Measurements from ENCODE around the gene CAVIN2.

Gene CAVIN2

DNA sequence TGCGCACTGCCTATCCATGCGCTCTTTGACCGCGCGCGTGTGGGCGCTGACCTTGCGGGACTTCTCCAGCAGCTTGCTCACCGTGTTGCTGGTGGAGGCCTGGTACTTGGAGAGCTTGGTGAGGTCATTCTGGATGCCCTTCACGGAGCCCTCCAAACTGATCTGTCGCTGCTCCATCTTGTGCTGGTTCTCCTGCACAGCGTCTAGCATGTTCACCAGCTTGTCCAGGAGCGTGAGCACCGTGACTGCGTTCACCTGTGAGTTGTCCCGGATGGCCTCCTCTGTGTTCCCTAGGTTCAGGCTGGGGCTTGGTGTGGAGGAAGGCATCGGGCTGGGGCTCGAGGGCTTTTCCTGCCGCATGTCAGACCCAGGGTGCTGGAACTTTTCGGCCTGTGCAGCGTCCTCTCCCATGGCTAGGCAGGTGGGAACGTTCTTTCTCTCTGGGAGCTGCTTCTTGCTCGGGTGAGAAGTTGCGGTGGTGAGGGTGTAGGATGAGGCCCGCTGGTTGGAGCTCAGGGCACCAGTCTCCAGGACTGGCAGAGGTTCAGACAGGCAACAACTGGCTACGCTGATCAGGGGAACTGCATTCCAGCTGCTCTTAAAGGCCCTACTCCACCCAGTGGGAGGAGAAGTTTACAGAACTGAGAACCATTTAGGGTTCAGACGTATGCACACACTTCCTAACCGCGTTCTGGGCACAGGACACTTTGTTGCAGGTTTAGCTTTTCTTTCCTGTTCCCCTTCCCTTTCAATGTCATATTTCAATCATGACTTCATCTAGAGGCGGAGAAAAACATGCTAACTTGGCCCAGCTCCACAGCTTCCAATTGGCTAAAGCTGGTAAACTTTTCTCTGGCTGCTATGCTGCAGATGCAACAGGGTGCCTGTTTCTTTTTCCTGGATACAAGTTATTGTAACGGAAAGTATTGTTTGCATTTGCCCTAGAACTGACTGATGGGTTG is at the start of gene CAVIN2:
TSS of gene CAVIN2 (minus strand) at position 574 of the 962 bp plus-strand sequence. CDS start at position 411, 163 bp downstream.
- peak within 1 kb of the TSS; percentile 82 for H3K4me3 ChIP-seq (ENCODE audit: low read depth, low read length)
- TF ChIP-seq, protein P1, sequence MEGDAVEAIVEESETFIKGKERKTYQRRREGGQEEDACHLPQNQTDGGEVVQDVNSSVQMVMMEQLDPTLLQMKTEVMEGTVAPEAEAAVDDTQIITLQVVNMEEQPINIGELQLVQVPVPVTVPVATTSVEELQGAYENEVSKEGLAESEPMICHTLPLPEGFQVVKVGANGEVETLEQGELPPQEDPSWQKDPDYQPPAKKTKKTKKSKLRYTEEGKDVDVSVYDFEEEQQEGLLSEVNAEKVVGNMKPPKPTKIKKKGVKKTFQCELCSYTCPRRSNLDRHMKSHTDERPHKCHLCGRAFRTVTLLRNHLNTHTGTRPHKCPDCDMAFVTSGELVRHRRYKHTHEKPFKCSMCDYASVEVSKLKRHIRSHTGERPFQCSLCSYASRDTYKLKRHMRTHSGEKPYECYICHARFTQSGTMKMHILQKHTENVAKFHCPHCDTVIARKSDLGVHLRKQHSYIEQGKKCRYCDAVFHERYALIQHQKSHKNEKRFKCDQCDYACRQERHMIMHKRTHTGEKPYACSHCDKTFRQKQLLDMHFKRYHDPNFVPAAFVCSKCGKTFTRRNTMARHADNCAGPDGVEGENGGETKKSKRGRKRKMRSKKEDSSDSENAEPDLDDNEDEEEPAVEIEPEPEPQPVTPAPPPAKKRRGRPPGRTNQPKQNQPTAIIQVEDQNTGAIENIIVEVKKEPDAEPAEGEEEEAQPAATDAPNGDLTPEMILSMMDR (IDR thresholded peaks at IDR 0.05; ENCODE audit: low read depth, low read length): no peak

DNA sequence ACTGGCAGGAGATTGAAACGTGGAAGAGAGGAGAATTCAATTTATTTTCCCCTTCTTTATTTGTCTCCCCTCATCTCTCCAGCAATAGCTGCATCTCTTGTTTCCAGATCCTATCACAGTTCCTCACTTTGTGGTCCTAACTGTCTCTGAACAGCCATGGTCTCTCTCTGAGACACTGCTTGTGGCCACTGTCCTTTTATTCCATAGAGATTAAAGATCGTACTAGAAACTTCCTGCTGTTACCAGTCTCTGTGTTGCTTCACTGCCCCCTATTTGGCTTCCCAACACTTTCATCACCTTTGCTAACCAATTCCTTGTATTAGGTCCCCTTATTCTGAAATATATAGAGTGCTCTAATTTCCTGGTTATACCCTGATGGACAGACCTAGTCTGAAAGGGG is 48.9 kb upstream of the CAVIN2 start:
- no peak overlapping the region for H3K4me3 ChIP-seq (ENCODE audit: low read depth, low read length)
- TF ChIP-seq, protein P1 (IDR thresholded peaks at IDR 0.05; ENCODE audit: low read depth, low read length): no peak

GRCh38 chr2:191895195-191895594 is 48.3 kb upstream of the CAVIN2 start:
- TF ChIP-seq, protein P1 (IDR thresholded peaks at IDR 0.05; ENCODE audit: low read depth, low read length): no peak
- H3K4me3 ChIP-seq (ENCODE audit: low read depth, low read length): no peak overlapping the region

DNA sequence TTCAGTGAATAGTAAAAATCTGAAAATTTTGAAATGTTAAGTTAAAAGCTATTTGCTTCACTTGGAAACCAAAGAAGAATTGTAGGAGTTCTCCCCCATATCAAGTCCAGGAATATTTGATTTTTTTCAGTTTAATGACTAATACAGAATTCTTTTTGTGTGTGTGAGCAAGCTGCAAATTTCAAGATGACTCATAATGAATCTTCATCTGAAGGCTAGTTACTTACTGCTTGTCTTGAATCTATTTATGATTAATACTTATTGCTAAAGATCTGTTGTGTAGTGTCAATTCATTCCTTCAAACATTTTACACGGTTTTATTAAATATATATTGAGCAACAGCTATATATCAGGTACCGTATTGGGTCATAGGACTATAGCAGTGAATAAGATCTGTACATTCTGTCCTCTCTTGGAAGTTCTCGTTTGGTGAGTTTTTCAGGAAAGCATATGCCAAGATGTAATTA is 47.8 kb upstream of the CAVIN2 start:
- no peak overlapping the region for H3K4me3 ChIP-seq (ENCODE audit: low read depth, low read length)
- TF ChIP-seq, protein P1 (IDR thresholded peaks at IDR 0.05; ENCODE audit: low read depth, low read length): no peak

DNA sequence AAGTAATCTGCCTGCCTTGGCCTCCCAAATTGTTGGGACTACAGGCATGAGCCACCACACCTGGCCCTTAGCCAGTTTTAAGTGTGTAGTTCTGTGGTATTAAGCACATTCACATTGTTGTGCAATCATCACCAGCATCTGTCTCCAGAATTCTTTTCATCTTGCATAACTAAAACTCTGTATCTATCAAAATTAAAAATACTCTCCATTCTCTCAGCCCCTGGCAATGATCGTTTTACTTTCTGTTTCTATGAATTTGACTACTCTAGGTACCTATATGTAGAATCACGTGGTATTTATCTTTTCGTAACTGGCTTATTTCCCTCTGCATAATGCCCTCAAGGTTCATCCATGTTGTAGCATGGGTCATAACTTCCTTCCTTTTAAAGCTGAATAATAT is 45.5 kb upstream of the CAVIN2 start:
- TF ChIP-seq, protein P1 (IDR thresholded peaks at IDR 0.05; ENCODE audit: low read depth, low read length): no peak
- no peak overlapping the region for H3K4me3 ChIP-seq (ENCODE audit: low read depth, low read length)

GRCh38 chr2:191891656-191892055 is 44.8 kb upstream of the CAVIN2 start:
- TF ChIP-seq, protein P1 (IDR thresholded peaks at IDR 0.05; ENCODE audit: low read depth, low read length): no peak
- H3K4me3 ChIP-seq (ENCODE audit: low read depth, low read length): no peak overlapping the region

GRCh38 chr2:191889931-191890330 is 43.0 kb upstream of the CAVIN2 start:
- no peak overlapping the region for H3K4me3 ChIP-seq (ENCODE audit: low read depth, low read length)
- TF ChIP-seq, protein P1 (IDR thresholded peaks at IDR 0.05; ENCODE audit: low read depth, low read length): no peak
